ENCODE measurements around the gene CPEB1.

- TF ChIP-seq CREB1 (IDR thresholded peaks at IDR 0.05; ENCODE audit: low read depth) (no peak), CEBPB (IDR thresholded peaks at IDR 0.05) (no peak), FOXM1 (IDR thresholded peaks at IDR 0.05; ENCODE audit: borderline replicate concordance, low read depth) (no peak), EGR1 (IDR thresholded peaks at IDR 0.05) (no peak), NFIC (IDR thresholded peaks at IDR 0.05) (no peak), USF1 (IDR thresholded peaks at IDR 0.05) (no peak), ZBTB7A (IDR thresholded peaks at IDR 0.05; ENCODE audit: low read depth) (no peak), TAF1 (IDR thresholded peaks at IDR 0.05; ENCODE audit: low read depth) (no peak), RAD21 (IDR thresholded peaks at IDR 0.05; ENCODE audit: low read depth) (no peak), REST (IDR thresholded peaks at IDR 0.05; ENCODE audit: low read depth) (no peak), TCF12 (IDR thresholded peaks at IDR 0.05; ENCODE audit: low read depth) (no peak), EP300 (IDR thresholded peaks at IDR 0.05; ENCODE audit: borderline replicate concordance) (no peak), YY1 (IDR thresholded peaks at IDR 0.05; ENCODE audit: low read depth) (no peak)
These were observed 27.7 kb upstream of the CPEB1 start for GRCh38 chr15:82674873-82675272.
